LNCaP clone FGC (cell line): ENCODE results near the gene TRIB2.

Experiments
- DNase-seq: peaks from one replicate; pipeline ENCODE4 v3.0.0-alpha.2; 2011; ENCODE audit warnings: low read depth
- H3K4me3 ChIP-seq: 2 replicates; pipeline ENCODE4 v1.5.1; 2011; ENCODE audit warnings: mild to moderate bottlenecking, low read depth, low read length, control low read depth
- TF ChIP-seq, protein P1 (sequence below): IDR thresholded peaks from 2 replicates; pipeline ENCODE4 v1.5.1; 2012; ENCODE audit warnings: mild to moderate bottlenecking; ENCODE audit not compliant: control insufficient read depth, insufficient read depth; ENCODE audit errors: extremely low read depth

Gene TRIB2

DNA sequence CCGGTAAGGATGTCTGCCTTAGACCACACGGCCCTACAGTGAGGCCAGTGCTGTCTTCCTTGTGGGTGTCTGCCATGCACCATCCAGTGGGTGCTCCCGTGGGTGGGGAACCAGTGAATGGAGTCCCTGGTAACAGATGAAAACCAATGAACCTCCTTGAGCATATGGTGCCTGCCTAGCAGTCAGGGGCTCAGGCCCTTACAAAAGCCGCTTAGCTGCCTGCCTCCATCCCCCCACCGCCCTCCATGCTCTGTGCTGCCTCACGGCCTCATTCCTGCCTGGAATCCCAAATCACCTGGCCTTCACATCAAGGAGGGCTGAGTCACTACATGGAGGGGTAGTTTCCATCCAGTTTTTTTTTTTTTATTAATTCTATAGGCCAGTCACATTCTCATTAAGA lies 30.8 kb upstream of the TRIB2 start:
- TF ChIP-seq, protein P1, sequence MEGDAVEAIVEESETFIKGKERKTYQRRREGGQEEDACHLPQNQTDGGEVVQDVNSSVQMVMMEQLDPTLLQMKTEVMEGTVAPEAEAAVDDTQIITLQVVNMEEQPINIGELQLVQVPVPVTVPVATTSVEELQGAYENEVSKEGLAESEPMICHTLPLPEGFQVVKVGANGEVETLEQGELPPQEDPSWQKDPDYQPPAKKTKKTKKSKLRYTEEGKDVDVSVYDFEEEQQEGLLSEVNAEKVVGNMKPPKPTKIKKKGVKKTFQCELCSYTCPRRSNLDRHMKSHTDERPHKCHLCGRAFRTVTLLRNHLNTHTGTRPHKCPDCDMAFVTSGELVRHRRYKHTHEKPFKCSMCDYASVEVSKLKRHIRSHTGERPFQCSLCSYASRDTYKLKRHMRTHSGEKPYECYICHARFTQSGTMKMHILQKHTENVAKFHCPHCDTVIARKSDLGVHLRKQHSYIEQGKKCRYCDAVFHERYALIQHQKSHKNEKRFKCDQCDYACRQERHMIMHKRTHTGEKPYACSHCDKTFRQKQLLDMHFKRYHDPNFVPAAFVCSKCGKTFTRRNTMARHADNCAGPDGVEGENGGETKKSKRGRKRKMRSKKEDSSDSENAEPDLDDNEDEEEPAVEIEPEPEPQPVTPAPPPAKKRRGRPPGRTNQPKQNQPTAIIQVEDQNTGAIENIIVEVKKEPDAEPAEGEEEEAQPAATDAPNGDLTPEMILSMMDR, result no peak
- DNase-seq, result no peak
- no peak overlapping the region for H3K4me3 ChIP-seq

DNA sequence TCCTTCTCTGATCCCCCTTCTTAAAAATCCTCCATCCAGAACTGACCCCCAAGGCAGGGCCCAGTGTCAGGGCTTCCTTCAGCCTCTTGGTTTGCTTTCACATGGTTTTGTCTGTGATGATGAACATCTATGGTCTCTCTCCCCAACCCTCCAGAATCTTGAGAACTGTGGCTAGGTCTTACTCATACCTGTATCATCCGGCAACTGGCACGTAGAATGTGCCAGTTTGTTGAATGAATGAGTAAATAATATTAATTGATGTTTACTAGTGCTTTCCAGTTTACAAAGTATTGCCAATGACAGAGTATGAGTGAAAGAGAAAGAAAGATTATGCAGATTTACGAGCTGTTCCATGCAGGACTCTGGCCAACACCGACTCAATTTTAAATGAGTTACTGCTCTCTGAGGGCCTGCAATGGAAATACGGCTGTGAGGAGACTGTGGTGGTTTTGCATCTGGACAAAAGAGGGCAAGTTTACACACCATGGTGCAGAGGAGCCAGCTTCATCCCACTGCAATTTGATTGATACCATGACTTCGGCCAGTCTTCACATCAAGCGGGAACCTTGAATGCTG lies 29.9 kb upstream of the TRIB2 start:
- TF ChIP-seq, protein P1, result no peak
- no peak for DNase-seq
- no peak overlapping the region for H3K4me3 ChIP-seq

DNA sequence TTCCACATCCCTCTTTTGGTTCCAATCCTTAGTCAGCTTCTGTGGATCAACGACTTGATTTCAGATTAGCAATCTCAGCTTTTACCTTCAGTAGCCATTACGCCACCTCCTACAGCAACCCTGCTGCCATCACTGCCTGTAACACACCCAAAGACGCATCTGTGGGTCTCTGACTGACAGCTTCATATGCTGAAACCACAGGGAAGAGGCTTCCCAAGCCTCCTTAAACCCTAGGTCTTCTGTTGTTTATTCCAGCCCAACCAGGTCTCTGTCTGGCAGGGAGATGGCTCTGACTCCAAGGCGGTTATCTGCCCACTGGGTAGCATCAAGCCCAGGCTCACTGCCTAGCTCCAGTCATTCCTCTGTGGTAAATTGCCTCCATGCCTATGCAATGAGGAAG lies 28.6 kb upstream of the TRIB2 start:
- TF ChIP-seq, protein P1, result no peak
- DNase-seq, result no peak

DNA sequence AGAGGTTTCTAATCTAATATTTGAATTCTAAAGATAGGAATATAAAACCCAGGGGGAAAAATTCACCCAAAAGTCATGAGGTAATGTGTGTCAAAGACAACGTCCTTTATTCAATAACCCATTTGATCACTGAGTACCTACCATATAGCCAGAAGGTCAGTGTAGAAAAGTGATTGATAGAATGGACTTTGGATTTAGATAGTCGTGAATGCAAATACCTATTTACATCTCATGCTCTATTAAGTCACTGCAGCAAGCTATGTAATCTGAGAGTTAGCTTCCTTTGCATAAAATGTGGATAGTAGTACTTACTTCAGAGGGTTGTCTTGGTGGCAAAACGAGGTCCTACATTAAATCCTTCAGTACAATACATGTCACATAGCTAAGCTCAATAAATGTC lies 27.8 kb upstream of the TRIB2 start:
- no peak for DNase-seq
- no peak overlapping the region for H3K4me3 ChIP-seq
- TF ChIP-seq, protein P1, result no peak

More for the DNA sequence above, 28.6 kb upstream of the TRIB2 start:
- H3K4me3 ChIP-seq, result no peak overlapping the region

DNA sequence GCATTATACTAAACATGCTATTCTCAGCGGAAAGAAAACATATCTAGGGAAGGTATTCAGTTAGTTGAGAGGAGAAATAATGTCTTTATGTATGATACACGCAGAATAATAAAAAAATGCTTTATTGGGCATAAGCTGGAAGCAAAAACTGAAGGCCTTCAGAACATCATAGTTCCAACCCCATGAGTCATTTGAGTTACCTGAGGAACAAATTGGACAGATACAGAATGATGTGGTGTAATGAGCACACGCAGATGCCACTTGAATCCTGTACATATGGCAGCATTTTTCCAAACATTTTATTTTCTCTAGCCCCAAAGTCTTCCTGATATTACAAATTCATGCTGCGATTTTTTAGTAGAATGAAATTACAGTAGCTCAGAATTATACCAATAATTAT lies 23.2 kb upstream of the TRIB2 start:
- H3K4me3 ChIP-seq, result no peak overlapping the region
- TF ChIP-seq, protein P1, result no peak
- no peak for DNase-seq

DNA sequence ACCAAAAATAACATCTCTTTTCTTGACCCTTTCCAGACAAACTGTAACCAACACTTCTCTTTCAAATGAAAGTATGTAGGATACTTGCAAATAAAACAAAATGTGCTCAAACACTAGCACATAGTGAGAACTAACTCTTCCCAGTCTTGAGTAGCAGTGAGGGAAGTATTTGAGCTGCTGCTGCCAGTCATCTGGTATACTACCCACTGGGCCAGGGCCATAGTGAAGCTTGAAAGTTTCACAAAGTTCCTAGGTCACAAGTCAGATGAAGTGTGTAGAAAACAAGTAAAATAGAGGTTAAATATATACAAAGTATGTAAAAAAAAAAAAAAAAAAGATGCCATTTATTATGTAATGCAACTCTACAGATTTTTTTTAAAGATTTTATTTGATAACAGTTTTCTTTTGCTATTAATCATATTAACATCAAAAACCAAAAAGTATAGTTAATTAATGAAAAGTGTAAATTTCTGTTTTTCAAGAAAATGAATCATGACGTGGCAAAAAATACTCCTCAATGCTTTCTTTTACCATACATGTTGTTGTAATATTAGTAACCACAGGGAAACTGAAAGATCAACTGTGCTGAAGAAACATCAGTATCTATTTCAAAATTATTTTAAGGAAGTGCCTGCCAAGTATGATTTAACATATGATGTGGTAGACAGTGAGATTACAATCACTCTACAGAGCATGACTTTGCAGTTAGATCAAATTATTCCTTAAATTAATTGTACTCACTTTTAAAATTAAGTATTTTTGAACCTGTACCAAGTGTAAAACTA lies 21.6 kb upstream of the TRIB2 start:
- H3K4me3 ChIP-seq, result no peak overlapping the region
- no peak for DNase-seq
- TF ChIP-seq, protein P1, result no peak
